Esophagus squamous epithelium (tissue), 5 donors: ENCODE results near the gene ZNF432. TPM values are rescaled to one million over a fixed set of nuclear protein-coding genes. Genes with fewer than 3 reads are reported as not detected.
"Not testable (repeated sequence)": the region's sequence is repeated elsewhere in the genome, so short reads cannot be mapped to it uniquely, and the experiment has no call there.

Experiments used
- DNase-seq: peaks from one replicate; lab custom pipeline; 2025; lab: John Stamatoyannopoulos, UW
- H3K27ac ChIP-seq, 4 donors: fragments of 200-600 bp; sonication (generic); one replicate each; pipeline ENCODE4 v1.5.1; 2016 to 2019; ENCODE audit warnings: mild to moderate bottlenecking in 1 of 4
- H3K27me3 ChIP-seq, 4 donors: fragments of 200-600 bp; sonication (generic); 1 replicate in 3 of 4; 2 replicates in 1 of 4; pipeline versions ENCODE4 v1.5.1 to v1.6.0; 2017 to 2021; ENCODE audit warnings: antibody characterized with exemption in 1 of 4
- H3K36me3 ChIP-seq, 3 donors: fragments of 200-600 bp; sonication (generic); one replicate each; pipeline ENCODE4 v1.5.1; 2016 to 2019
- H3K4me1 ChIP-seq, 3 donors: fragments of 200-600 bp; sonication (generic); one replicate each; pipeline ENCODE4 v1.5.1; 2017 to 2019
- H3K4me3 ChIP-seq, 4 donors: fragments of 200-600 bp; sonication (generic); 1 replicate in 3 of 4; 2 replicates in 1 of 4; pipeline ENCODE4 v1.5.1; 2016 to 2019; ENCODE audit warnings: mild to moderate bottlenecking in 2 of 4, moderate library complexity in 1 of 4
- H3K9me3 ChIP-seq, 3 donors: fragments of 200-600 bp; sonication (generic); one replicate each; pipeline ENCODE4 v1.5.1; 2016 to 2019
- CTCF ChIP-seq, 6 experiments: fragments of 450-650 bp in 4 of 6; fragments of 200-600 bp in 2 of 6; sonication (generic) in 2 of 6; IDR thresholded peaks; one replicate each; pipeline ENCODE4 v1.5.1; 2016 to 2019; ENCODE audit warnings: antibody characterized with exemption in 6 of 6, mild to moderate bottlenecking in 4 of 6, moderate library complexity in 4 of 6
- POLR2A ChIP-seq, 4 donors: fragments of 450-650 bp; IDR thresholded peaks; one replicate each; pipeline ENCODE4 v1.6.1; 2017; ENCODE audit warnings: antibody characterized with exemption in 4 of 4, mild to moderate bottlenecking in 4 of 4, moderate library complexity in 3 of 4
- WGBS, 2 donors: methylation state at CpG; one replicate each; pipeline ENCODE4 v1.1.5; 2018; 5-methylcytosine and 5-hydroxymethylcytosine counted together
- intact Hi-C: fragments of 100-400 bp; cut with DNase I; formaldehyde crosslinking; loops from one replicate; pipeline ENCODE4 v1.15.0; 2022
- total RNA-seq, 4 donors: library from RNA; depleted of rRNA; stranded (reverse); fragments of >200 nt; gene quantifications; one replicate each; pipeline ENCODE4 v1.1.0, GENCODE V29; 2016
- donor health status: DM: yes; HTN: yes; CAD: no.

The ZNF432 gene
- total RNA-seq, 4 donors from 2014 or later: 4.3 to 13.7 (median 7.6) TPM

- H3K36me3 ChIP-seq: peaks cover 0 to 100% (median 24%) of the 10 kb centered on the region in 3 donors
- no peak overlapping the region for H3K4me3 ChIP-seq
- intact Hi-C loops: no loop called here
- DNase-seq: no peak
- H3K27ac ChIP-seq: peak overlapping the region in 3 of 4 donors; percentile 2 to 48 (median 21)
- H3K9me3 ChIP-seq: peaks cover 0 to 83% (median 15%) of the 10 kb centered on the region in 3 donors
- H3K27me3 ChIP-seq: no peaks in the 10 kb centered on the region
- H3K4me1 ChIP-seq: no peaks in the 10 kb centered on the region
- no peak for TF ChIP-seq POLR2A (IDR thresholded peaks at IDR 0.05)
- no peak for TF ChIP-seq CTCF (IDR thresholded peaks at IDR 0.05)
Measured at GRCh38 chr19:52086481-52086880, 37.8 kb upstream of the ZNF432 start.

DNA sequence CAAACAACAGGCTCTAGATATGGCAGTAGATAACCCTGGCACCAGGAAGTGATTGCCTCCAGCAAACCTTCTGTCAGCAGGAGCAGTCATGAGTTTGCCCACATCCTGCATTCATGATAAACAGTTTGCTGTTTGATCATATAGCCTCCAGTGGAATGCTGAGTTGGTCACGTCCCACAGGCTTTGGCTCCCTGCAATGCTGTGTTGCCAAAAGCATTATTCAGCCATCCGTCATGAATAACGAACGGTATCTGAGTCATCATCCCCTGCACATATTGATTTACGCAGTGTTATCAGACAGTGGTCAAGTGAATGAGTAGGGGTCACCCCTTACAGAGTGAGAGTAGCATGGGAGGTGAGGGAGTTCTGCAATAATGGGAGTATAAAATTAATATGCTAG is 21.9 kb upstream of the ZNF432 start:
- 84 to 90% methylated on average over 5 of the region's 5 CpGs for WGBS, 2 donors
- H3K36me3 ChIP-seq: peaks cover 26 to 100% (median 52%) of the 10 kb centered on the region in 3 donors

DNA sequence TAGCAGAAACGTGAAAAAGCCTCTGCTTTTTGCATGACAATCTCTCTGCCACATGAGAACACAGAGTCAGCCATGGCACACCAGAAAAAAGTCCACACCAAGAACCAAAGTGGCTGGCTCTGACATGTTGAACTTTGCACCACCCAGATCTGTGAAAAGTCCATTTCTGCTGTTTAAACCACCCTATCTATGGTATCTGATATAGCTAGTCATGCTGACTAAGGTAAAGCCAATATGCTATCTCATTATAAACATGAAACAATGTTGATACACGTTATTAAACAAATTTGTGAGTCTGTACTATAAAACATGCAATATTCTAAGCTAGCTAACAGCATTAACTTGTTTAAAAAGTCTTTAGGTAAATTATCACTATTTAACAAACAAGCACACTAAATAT is 21.0 kb upstream of the ZNF432 start:
- TF ChIP-seq POLR2A (IDR thresholded peaks at IDR 0.05) (no peak), CTCF (IDR thresholded peaks at IDR 0.05) (no peak)
- Histone ChIP-seq H3K9me3 (peaks cover 17 to 100% (median 95%) of the 10 kb centered on the region in 3 donors), H3K4me3 (no peak overlapping the region), H3K27ac (no peak overlapping the region), H3K36me3 (peaks cover 17 to 100% (median 43%) of the 10 kb centered on the region in 3 donors), H3K4me1 (no peaks in the 10 kb centered on the region), H3K27me3 (no peaks in the 10 kb centered on the region)
- 84 to 93% methylated on average over 2 of the region's 2 CpGs for WGBS, 2 donors
- intact Hi-C loops: no loop called here
- DNase-seq: no peak

More for the DNA sequence above, 21.9 kb upstream of the ZNF432 start:
- Histone ChIP-seq H3K27ac (no peak overlapping the region), H3K9me3 (peaks cover 17 to 100% (median 95%) of the 10 kb centered on the region in 3 donors), H3K27me3 (no peaks in the 10 kb centered on the region), H3K4me1 (no peaks in the 10 kb centered on the region), H3K4me3 (no peak overlapping the region)
- DNase-seq: no peak
- intact Hi-C loops: no loop called here
- TF ChIP-seq CTCF (IDR thresholded peaks at IDR 0.05): no peak
- TF ChIP-seq POLR2A (IDR thresholded peaks at IDR 0.05): no peak

- peak overlapping the region in 1 of 4 donors; percentile 29 for H3K4me3 ChIP-seq
- no peak overlapping the region for H3K27ac ChIP-seq
- H3K27me3 ChIP-seq: no peaks in the 10 kb centered on the region
- WGBS, 2 donors: 90 to 94% methylated on average over 6 of the region's 6 CpGs
- H3K9me3 ChIP-seq: peaks cover 17 to 100% (median 93%) of the 10 kb centered on the region in 3 donors
- intact Hi-C loops: no loop called here
- TF ChIP-seq CTCF (IDR thresholded peaks at IDR 0.05) (no peak), POLR2A (IDR thresholded peaks at IDR 0.05) (no peak)
- H3K4me1 ChIP-seq: no peaks in the 10 kb centered on the region
- peaks cover 16 to 96% (median 42%) of the 10 kb centered on the region in 3 donors for H3K36me3 ChIP-seq
- DNase-seq: no peak
Measured at GRCh38 chr19:52066258-52066863, 17.7 kb upstream of the ZNF432 start.

- TF ChIP-seq CTCF (IDR thresholded peaks at IDR 0.05) (no peak), POLR2A (IDR thresholded peaks at IDR 0.05) (no peak)
- H3K4me3 ChIP-seq: no peak overlapping the region
- peaks cover 16 to 93% (median 35%) of the 10 kb centered on the region in 3 donors for H3K36me3 ChIP-seq
Measured at GRCh38 chr19:52065399-52065798, 16.8 kb upstream of the ZNF432 start.

DNA sequence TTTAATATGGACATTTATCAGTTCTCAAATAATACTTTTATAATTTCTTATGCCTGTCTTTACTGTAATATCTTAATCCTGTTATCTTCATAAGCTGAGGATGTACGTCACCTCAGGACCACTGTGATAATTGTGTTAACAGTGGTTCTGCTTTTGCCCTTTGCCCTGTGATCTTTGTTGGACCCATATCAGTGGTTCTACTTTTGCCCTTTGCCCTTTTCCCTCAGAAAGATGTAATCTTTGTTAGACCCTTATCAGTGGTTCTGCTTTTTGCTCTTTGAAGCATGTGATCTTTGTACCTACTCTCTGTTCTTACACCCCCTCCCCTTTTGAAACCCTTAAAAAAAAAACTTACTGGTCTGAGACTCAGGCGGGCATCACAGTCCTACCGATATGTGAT is 7.8 kb upstream of the ZNF432 start:
- H3K4me3 ChIP-seq, H3K27ac ChIP-seq, intact Hi-C loops, DNase-seq, H3K4me1 ChIP-seq, H3K36me3 ChIP-seq, H3K27me3 ChIP-seq: not testable (repeated sequence)
- WGBS, 2 donors: 97 to 98% methylated on average over 3 of the region's 3 CpGs
- H3K9me3 ChIP-seq: peaks cover 0 to 91% (median 55%) of the 10 kb centered on the region in 3 donors

More at GRCh38 chr19:52065399-52065798, 16.8 kb upstream of the ZNF432 start:
- no peaks in the 10 kb centered on the region for H3K4me1 ChIP-seq
- WGBS, 2 donors: 96% methylated on average over 6 of the region's 6 CpGs
- no peak overlapping the region for H3K27ac ChIP-seq
- intact Hi-C loops: no loop called here
- H3K27me3 ChIP-seq: no peaks in the 10 kb centered on the region
- DNase-seq: no peak
- H3K9me3 ChIP-seq: peaks cover 10 to 100% (median 92%) of the 10 kb centered on the region in 3 donors

- H3K27me3 ChIP-seq, H3K4me3 ChIP-seq, DNase-seq, intact Hi-C loops, H3K36me3 ChIP-seq, H3K27ac ChIP-seq: not testable (repeated sequence)
- peaks cover 0 to 16% (median 2%) of the 10 kb centered on the region in 3 donors for H3K4me1 ChIP-seq
- 22 to 38% methylated on average over 1 of the region's 1 CpG for WGBS, 2 donors
- H3K9me3 ChIP-seq: peaks cover 0 to 60% (median 25%) of the 10 kb centered on the region in 3 donors
Measured at GRCh38 chr19:52051736-52052135, 3.1 kb upstream of the ZNF432 start.
